HG02798 (cell line): ENCODE measurements around the gene TTC23L.
A peak's percentile ranks its signal among the peaks of the same experiment; 100 is the strongest.
"Not testable (repeated sequence)": the region's sequence is repeated elsewhere in the genome, so short reads cannot be mapped to it uniquely, and the experiment has no call there.

Experiments used
- ATAC-seq: cut with Tn5 transposase; IDR thresholded peaks from one replicate; pipeline ENCODE4 v1.9.1; 2021; ENCODE audit warnings: mild to moderate bottlenecking; ENCODE audit not compliant: unreplicated experiment, poor library complexity

The TTC23L gene

DNA sequence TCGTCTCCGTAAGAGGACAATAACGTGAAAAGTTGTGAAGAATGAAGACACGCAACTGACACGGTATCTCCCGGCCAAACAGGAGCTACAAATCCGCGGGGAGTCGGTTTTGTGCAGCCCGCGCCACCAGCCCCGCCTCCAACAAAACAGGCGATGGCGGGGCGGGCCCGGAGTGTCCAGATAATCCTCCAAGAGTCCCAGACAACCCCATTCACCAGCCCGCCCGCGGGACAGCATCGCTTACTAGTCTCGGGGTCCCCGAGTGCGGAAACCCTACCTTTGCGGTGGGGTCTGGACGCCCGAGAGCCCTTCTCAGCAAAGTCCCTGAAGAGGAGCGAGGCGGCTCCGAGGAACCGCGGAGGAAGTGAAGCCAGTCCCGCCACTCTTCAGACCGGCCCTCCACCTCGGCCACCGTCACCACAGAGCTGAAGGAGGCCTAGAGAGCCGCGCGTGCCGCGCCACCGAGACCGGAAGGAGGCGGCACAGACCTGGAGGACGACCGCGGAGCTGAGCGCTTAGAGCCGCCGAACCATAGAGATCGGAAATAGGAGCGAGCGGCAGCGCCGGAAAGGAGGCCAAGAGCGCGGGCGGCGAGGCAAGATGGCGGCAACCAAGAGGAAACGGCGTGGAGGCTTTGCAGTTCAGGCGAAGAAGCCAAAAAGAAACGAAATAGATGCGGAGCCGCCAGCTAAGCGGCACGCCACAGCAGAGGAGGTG lies 76.3 kb downstream of the TTC23L start, which contains the start of the genes BRIX1 and RAD1:
Gene BRIX1 (plus strand): TSS at position 573 of the 717 bp plus-strand sequence. CDS start 28 bp downstream, at position 601.
Gene RAD1 (minus strand): TSS at position 366 of the 717 bp plus-strand sequence. CDS start 612 bp downstream, outside the sequence.
- peak; percentile 99 for ATAC-seq

DNA sequence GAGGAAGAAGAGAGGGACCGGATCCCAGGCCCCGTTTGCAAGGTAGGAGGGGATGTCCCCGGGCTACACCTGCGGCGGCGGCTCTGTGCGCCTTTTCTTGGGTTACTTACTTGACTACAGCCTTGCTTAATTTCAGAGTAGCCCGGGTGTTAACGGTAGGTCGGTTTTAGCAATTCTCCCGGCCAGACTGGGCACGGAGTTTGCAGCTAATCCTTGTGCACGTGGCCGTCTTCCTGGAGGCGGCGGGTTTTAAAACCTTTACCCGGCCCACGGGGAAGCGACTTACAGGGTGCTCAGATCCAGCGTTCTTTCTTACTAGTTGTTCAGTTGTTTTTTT lies 76.9 kb downstream of the TTC23L start:
- peak; percentile 10 for ATAC-seq

- no peak for ATAC-seq
Measured at GRCh38 chr5:34916518-34916917, 77.6 kb downstream of the TTC23L start.

GRCh38 chr5:34918025-34918424 lies 79.1 kb downstream of the TTC23L start:
- ATAC-seq = no peak

DNA sequence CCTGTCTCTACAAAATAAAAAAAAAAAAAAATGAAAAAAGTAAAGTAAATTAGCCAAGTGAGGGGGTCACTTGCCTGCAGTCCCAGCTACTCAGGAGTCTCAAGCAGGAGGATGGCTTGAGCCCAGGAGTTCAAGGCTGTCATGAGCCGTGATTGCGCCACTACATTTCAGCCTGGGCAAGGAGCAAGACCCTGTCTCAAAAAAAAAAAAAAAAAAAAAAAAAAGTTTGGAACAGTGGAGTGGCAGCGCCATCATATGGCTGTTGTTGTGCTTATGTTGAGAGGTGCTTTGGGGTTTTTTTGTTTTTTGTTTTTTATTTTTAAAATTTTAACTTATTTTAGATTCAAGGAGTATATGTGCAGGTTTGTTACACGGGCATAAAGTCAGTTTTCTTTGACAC lies 80.1 kb downstream of the TTC23L start:
- no peak for ATAC-seq

- not testable (repeated sequence) for ATAC-seq
Measured at GRCh38 chr5:34923256-34923655, 84.3 kb downstream of the TTC23L start.

DNA sequence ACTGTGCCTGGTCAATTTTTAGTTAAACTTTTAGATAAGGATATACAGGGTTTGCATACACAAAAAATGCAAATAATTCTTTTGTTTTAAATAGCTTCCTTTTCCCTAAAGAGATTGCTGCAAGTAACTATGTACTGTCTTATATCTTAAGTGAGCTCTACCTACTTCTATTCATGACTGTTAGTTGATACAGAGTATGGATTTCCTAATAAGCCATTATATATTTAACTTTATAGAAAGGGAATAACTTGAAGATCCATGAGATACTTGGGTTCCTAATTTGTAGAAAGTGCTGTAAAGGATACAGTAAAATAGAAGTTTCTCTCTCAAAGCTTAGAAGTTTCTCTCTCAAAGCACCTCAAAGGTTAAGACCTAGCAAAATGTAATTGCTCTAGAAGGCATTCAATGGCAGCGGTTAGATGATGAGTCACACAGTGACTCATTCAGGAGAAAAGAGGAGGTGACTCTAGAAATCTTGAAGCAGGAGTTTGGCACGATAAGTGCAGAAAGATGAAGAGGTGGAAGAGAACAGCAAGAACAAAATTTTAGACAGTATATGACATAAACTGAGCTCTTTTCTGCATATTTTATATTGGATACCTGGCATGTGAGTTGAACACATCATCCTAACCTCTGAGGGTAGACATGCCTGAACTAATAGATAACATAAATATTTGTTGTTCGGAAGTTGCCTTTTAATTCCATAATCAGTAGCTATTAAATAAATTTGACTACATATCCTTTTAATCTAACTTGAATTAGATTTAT lies 84.9 kb downstream of the TTC23L start:
- ATAC-seq = peak; percentile 79

DNA sequence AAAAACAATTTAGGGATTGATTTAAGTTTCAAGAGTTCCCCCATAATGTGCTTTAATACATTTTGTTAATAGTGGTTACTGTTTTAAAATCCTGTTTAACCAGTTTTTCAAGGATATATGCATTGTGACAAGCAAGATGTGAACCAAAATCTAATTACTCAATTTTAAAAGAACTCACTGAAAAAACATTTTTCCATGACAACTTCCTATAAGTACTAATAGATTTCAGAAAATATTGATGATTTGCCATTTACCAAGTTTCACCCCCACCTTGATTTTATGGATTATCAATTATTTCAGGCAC lies 85.5 kb downstream of the TTC23L start:
- ATAC-seq = no peak

- ATAC-seq = no peak
Measured at GRCh38 chr5:34926318-34926888, 87.4 kb downstream of the TTC23L start.

DNA sequence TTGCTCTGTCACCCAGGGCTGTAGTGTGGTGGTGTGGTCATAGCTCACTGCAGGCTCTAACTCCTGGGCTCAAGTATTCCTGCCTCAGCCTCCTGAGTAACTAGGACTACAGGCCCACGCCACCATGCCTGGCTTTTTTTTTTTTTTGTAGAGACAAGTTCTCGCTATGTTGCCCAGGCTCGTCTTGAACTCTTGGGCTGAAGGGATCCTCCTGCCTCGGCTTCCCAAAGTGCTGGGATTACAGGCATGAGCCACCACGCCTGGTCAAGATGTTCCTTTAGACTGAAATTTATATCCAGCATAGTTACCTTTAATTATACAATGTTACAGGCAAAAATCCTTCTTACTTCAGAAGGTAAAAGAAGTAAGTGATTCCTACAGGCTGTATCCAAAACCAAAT lies 88.8 kb downstream of the TTC23L start:
- no peak for ATAC-seq

- ATAC-seq = no peak
Measured at GRCh38 chr5:34928267-34928666, 89.3 kb downstream of the TTC23L start.

GRCh38 chr5:34929134-34929719 lies 90.3 kb downstream of the TTC23L start, which contains the start of gene DNAJC21:
Gene DNAJC21, plus strand, starts transcription at chr5:34929559. Its CDS starts 261 bp downstream, at chr5:34929820.
- peak; percentile 88 for ATAC-seq

DNA sequence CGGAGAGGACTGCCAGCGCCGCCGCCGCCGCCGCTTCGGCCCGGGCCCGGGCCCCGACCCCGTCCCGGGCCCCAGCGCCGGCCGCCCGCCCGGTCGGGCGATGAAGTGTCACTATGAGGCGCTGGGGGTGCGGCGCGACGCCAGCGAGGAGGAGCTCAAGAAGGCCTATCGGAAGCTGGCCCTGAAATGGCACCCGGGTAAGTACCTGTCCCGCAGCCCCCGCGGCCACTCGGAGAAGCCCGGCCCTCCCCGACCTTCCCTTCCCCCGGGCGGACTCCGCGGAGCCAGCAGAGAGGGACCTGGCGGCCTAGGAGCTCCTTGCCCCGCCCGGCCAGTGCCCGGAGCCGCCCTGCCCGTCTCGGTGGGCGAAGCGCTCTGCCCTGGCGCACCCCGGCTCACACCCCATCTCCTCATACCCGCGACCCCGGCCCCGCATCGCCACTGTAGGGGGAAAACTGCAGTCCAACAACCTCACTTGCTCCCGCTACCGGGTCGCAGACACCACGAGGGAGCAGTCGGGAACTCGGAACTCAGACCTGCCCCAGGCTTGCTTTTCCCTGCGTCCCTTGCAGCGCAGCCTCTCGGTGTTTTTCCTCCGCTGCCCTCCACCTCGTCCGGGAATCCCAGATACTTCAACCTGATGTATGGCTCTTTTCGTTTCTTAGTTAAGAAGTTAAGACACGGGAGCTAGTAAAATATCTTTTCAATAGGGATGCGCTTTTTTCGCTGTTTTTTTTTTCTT lies 90.9 kb downstream of the TTC23L start:
- peak; percentile 80 for ATAC-seq

DNA sequence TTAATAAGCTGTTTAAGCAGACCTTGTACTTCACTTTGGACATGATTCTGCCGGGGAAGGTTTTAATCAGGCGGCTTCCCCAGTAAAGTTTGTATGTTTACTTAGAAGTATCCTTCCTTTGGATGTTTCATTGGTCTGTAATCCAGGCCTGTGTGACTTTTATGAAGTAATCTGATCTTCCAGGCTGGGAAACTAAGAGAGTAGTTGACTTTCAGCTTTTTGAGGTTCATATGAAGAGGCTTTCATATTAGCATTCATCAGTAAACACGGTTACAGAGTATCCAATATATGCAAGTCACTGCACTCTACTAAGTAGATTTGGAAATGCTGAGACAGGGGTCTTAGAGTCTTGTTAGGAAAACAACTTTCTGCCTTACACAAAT lies 91.5 kb downstream of the TTC23L start:
- no peak for ATAC-seq

GRCh38 chr5:34930870-34931269 lies 91.9 kb downstream of the TTC23L start:
- no peak for ATAC-seq

GRCh38 chr5:34932947-34933346 lies 94.0 kb downstream of the TTC23L start:
- no peak for ATAC-seq

DNA sequence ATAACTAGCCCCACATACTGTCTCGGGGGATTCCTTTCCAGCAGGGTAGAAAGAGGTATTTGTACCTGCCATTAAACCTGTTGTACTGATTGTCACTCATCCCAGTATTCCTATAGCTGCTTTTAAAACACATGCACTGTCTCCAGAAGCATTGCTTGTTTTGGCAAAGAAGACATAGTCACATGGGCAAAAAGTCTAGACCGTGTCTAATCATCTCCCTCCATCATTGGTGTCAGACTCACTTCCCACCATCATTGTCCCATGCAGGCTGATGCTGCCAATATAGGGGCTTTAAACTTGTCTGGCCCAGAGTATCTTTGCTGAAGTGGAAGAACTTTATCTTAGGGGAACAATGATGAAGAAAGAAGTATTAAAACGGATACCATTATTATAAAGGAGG lies 103.0 kb downstream of the TTC23L start:
- no peak for ATAC-seq

DNA sequence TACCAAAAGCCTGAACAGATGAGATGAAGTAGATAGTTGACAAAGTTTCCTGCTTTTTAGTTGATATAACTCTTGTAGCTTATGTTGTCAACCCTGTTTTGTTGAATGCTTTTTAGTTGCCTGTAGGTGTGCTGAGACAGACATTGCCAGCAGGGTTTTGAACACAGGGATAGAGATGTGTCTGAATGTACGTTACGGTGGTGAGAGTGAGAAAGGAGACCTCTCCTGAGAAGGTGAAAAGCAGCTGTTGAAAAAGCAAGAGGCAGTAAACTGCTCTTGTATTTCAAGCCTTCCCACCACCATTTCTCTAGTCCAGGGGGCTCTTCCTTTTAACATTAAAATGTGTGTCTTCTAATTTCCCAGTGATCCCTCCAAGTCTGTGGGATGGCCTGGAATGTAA lies 105.1 kb downstream of the TTC23L start:
- ATAC-seq = no peak

DNA sequence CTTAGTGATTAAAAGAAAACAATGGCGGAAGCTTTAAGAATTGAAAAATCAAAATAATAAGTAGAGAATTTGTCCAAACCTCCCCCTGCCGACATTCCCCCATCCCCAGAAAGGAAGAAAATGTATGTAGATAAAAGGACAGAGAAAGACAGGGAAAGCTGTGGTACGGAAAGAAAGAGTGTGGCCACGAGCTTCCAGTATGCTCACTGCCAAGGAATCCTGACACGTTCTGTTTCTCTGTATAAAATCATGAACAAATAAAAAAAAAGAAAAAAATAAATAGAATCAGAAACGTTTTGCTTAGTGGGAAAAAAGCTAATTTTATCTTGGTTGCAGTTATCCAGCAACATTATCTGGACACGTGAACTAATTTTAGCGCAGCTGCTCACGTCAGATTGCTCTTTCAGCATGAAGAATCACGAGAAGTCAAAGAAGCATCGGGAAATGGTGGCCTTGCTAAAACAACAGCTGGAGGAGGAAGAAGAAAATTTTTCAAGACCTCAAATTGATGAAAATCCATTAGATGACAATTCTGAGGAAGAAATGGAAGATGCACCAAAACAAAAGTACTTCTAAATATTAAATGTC lies 105.6 kb downstream of the TTC23L start:
- ATAC-seq = no peak
